Naive thymus-derived CD8-positive, alpha-beta T cell (primary cell): ENCODE results near the gene FBXL20. TPM values are rescaled to one million over a fixed set of nuclear protein-coding genes. Genes with fewer than 3 reads are reported as not detected.

ENCODE experiments used
- ATAC-seq, 2 donors: fragments of 150-1000 bp; cut with Tn5 transposase in 1 of 2; sonication (Bioruptor Pico), chemical (Tn5 transposase) in 1 of 2; 1 replicate in 1 of 2; 2 replicates in 1 of 2; pipeline ENCODE4 v1.10.0; 2021; ENCODE audit warnings: mild to moderate bottlenecking in 2 of 2, moderate library complexity in 2 of 2
- POLR2A ChIA-PET: fragments of 350-600 bp; sonication (Branson Sonifier 250); formaldehyde crosslinking; loops from one replicate; lab custom pipeline; 2021; ENCODE audit warnings: antibody characterized with exemption; lab: Charles Lee
- DNase-seq, 10 donors: peaks; one replicate each; pipeline versions ENCODE4 v3.0.0 to v3.0.0-alpha.2; 2020 to 2022
- H3K27ac Mint-ChIP-seq, 10 donors: one replicate each; pipeline ENCODE4 v1.8.0; 2020 to 2022; ENCODE audit warnings: mild to moderate bottlenecking in 10 of 10, mixed read lengths in 10 of 10, moderate library complexity in 4 of 10, inconsistent platforms in 1 of 10
- H3K27me3 Mint-ChIP-seq, 5 donors: one replicate each; pipeline ENCODE4 v1.8.0; 2021 to 2022; ENCODE audit warnings: mixed read lengths in 5 of 5
- H3K36me3 Mint-ChIP-seq, 3 donors: one replicate each; pipeline ENCODE4 v1.8.0; 2020 to 2022; ENCODE audit warnings: mixed read lengths in 3 of 3, mild to moderate bottlenecking in 2 of 3, inconsistent platforms in 1 of 3
- H3K4me1 Mint-ChIP-seq, 4 donors: one replicate each; pipeline ENCODE4 v1.8.0; 2021 to 2022; ENCODE audit warnings: mixed read lengths in 4 of 4
- H3K4me3 Mint-ChIP-seq, 10 donors: one replicate each; pipeline ENCODE4 v1.8.0; 2020 to 2022; ENCODE audit warnings: mild to moderate bottlenecking in 10 of 10, mixed read lengths in 10 of 10, moderate library complexity in 6 of 10, inconsistent platforms in 1 of 10
- H3K9me3 Mint-ChIP-seq, 9 donors: one replicate each; pipeline ENCODE4 v1.8.0; 2020 to 2022; ENCODE audit warnings: mixed read lengths in 9 of 9, mild to moderate bottlenecking in 3 of 9, inconsistent platforms in 1 of 9, moderate library complexity in 1 of 9
- polyA plus RNA-seq, 3 donors: library from polyadenylated mRNA; unstranded; fragments of 300-500 nt; fragmentation: Illumina TruSeq; gene quantifications; one replicate each; pipeline ENCODE4 v1.2.3, GENCODE V29; 2021
- total RNA-seq, 8 experiments: library from RNA in 2 of 8; stranded (reverse) in 2 of 8; gene quantifications; one replicate each; pipeline ENCODE4 v1.2.3 and lab custom pipeline; 2021 to 2026

The FBXL20 gene
- total and polyA plus RNA-seq, 5 experiments from 2014 or later: 2.6 to 34.3 (median 3.4) TPM

GRCh38 chr17:39219647-39220154 is 181.7 kb downstream of the FBXL20 start:
- Mint-ChIP-seq H3K27me3 (peaks cover 3 to 23% (median 8%) of the 10 kb centered on the region in 5 donors), H3K27ac (peak overlapping the region in 1 of 10 donors; percentile 85), H3K9me3 (no peaks in the 10 kb centered on the region), H3K36me3 (no peaks in the 10 kb centered on the region), H3K4me3 (no peak overlapping the region), H3K4me1 (peaks cover 7 to 13% (median 7%) of the 10 kb centered on the region in 4 donors)
- no peak for DNase-seq
- no peak for ATAC-seq
- POLR2A ChIA-PET: interaction anchor here (0.5 to 1.1 kb wide), 2 partner anchors 19 to 33 kb away, joined by 3 to 4 read pairs; no protein-coding TSS in a partner anchor

- ATAC-seq (no peak), DNase-seq (no peak)
- Mint-ChIP-seq H3K4me1 (peaks cover 3 to 10% (median 5%) of the 10 kb centered on the region in 4 donors), H3K9me3 (no peaks in the 10 kb centered on the region), H3K27me3 (peaks cover under 1 to 18% (median 8%) of the 10 kb centered on the region in 5 donors), H3K36me3 (no peaks in the 10 kb centered on the region), H3K27ac (peak overlapping the region in 2 of 10 donors; percentile 9 to 85), H3K4me3 (no peak overlapping the region)
- POLR2A ChIA-PET: interaction anchor here (1.1 kb wide), 1 partner anchor 20 kb away, joined by 3 read pairs; no protein-coding TSS in a partner anchor
Observed at GRCh38 chr17:39218906-39219305, 182.5 kb downstream of the FBXL20 start.

- Mint-ChIP-seq H3K27me3 (peaks cover 0 to 14% (median 8%) of the 10 kb centered on the region in 5 donors), H3K27ac (peak overlapping the region in 2 of 10 donors; percentile 17 to 74), H3K36me3 (no peaks in the 10 kb centered on the region), H3K4me3 (peak overlapping the region in 2 of 10 donors; percentile 19 to 30), H3K4me1 (peaks cover 0 to 8% (median 4%) of the 10 kb centered on the region in 4 donors), H3K9me3 (no peaks in the 10 kb centered on the region)
- DNase-seq (no peak), ATAC-seq (no peak)
- POLR2A ChIA-PET: interaction anchor here (0.7 to 1.3 kb wide), 3 partner anchors 9 to 27 kb away, joined by 3 to 4 read pairs (median 4); no protein-coding TSS in a partner anchor
Observed at GRCh38 chr17:39217734-39218369, 183.6 kb downstream of the FBXL20 start.

- Mint-ChIP-seq H3K4me3 (no peak overlapping the region), H3K36me3 (no peaks in the 10 kb centered on the region), H3K27ac (peak overlapping the region in 1 of 10 donors; percentile 3), H3K27me3 (peaks cover 0 to 14% (median 7%) of the 10 kb centered on the region in 5 donors), H3K4me1 (peaks cover 11 to 25% (median 17%) of the 10 kb centered on the region in 4 donors), H3K9me3 (no peaks in the 10 kb centered on the region)
- DNase-seq: no peak
- no peak for ATAC-seq
- POLR2A ChIA-PET: no interaction called here
Observed at GRCh38 chr17:39213852-39214251, 187.6 kb downstream of the FBXL20 start.

GRCh38 chr17:39212841-39213480 is 188.5 kb downstream of the FBXL20 start:
- no peak for DNase-seq
- Mint-ChIP-seq H3K9me3 (no peaks in the 10 kb centered on the region), H3K27me3 (peaks cover 0 to 14% (median 7%) of the 10 kb centered on the region in 5 donors), H3K4me3 (peak overlapping the region in 1 of 10 donors; percentile 1), H3K27ac (peak overlapping the region in 2 of 10 donors; percentile 33 to 67), H3K4me1 (peaks cover 17 to 30% (median 26%) of the 10 kb centered on the region in 4 donors), H3K36me3 (no peaks in the 10 kb centered on the region)
- no peak for ATAC-seq
- POLR2A ChIA-PET: no interaction called here

GRCh38 chr17:39212195-39212810 is 189.1 kb downstream of the FBXL20 start:
- no peak for ATAC-seq
- peaks cover 17 to 35% (median 31%) of the 10 kb centered on the region in 4 donors for H3K4me1 Mint-ChIP-seq
- peak overlapping the region in 2 of 10 donors; percentile 8 to 31 for H3K27ac Mint-ChIP-seq
- POLR2A ChIA-PET: no interaction called here
- H3K9me3 Mint-ChIP-seq: no peaks in the 10 kb centered on the region
- H3K27me3 Mint-ChIP-seq: peaks cover 0 to 14% (median 5%) of the 10 kb centered on the region in 5 donors
- H3K36me3 Mint-ChIP-seq: no peaks in the 10 kb centered on the region
- no peak for DNase-seq
- H3K4me3 Mint-ChIP-seq: peak overlapping the region in 2 of 10 donors; percentile 14 to 34

GRCh38 chr17:39210093-39210434 is 191.4 kb downstream of the FBXL20 start:
- Mint-ChIP-seq H3K27me3 (no peaks in the 10 kb centered on the region), H3K4me1 (peaks cover 19 to 41% (median 38%) of the 10 kb centered on the region in 4 donors), H3K9me3 (no peaks in the 10 kb centered on the region), H3K36me3 (peaks cover 0 to 2% (median 0%) of the 10 kb centered on the region in 3 donors), H3K4me3 (peak overlapping the region; percentile 32 to 84 (median 68)), H3K27ac (peak overlapping the region in 7 of 10 donors; percentile 72 to 94 (median 82))
- DNase-seq (no peak), ATAC-seq (no peak)
- POLR2A ChIA-PET: interaction anchor here (0.7 to 7.3 kb wide), 5 partner anchors 11 to 252 kb away, joined by 3 to 134 read pairs (median 9); partner anchors contain the start of gene RPL19

GRCh38 chr17:39209317-39210092 is 191.9 kb downstream of the FBXL20 start:
- Mint-ChIP-seq H3K9me3 (no peaks in the 10 kb centered on the region), H3K27ac (peak overlapping the region; percentile 67 to 95 (median 90)), H3K36me3 (peaks cover 0 to 8% (median 0%) of the 10 kb centered on the region in 3 donors), H3K4me1 (peaks cover 19 to 40% (median 38%) of the 10 kb centered on the region in 4 donors), H3K4me3 (peak overlapping the region; percentile 46 to 75 (median 68)), H3K27me3 (no peaks in the 10 kb centered on the region)
- peak; percentile 76 to 78 for ATAC-seq
- DNase-seq: peak; percentile 58 to 91 (median 74)
- POLR2A ChIA-PET: interaction anchor here (0.7 to 7.3 kb wide), 9 partner anchors 8 to 384 kb away, joined by 3 to 134 read pairs (median 5); partner anchors contain the start of genes CWC25, RPL19 and STAC2

GRCh38 chr17:39208893-39209292 is 192.5 kb downstream of the FBXL20 start:
- POLR2A ChIA-PET: interaction anchor here (1.1 to 7.3 kb wide), 8 partner anchors 9 to 384 kb away, joined by 4 to 134 read pairs (median 7); partner anchors contain the start of genes CWC25, RPL19 and STAC2
- Mint-ChIP-seq H3K27me3 (no peaks in the 10 kb centered on the region), H3K4me1 (peaks cover 20 to 42% (median 38%) of the 10 kb centered on the region in 4 donors), H3K4me3 (peak overlapping the region; percentile 46 to 75 (median 62)), H3K36me3 (peaks cover 0 to 14% (median 3%) of the 10 kb centered on the region in 3 donors), H3K9me3 (no peaks in the 10 kb centered on the region), H3K27ac (peak overlapping the region in 9 of 10 donors; percentile 67 to 95 (median 91))
- DNase-seq: peak in 8 of 10 donors; percentile 22 to 40 (median 31)
- ATAC-seq: peak; percentile 12 to 35

- peak overlapping the region; percentile 43 to 95 (median 90) for H3K27ac Mint-ChIP-seq
- DNase-seq: peak in 3 of 10 donors; percentile 9 to 34 (median 28)
Observed at GRCh38 chr17:39208136-39208535, 193.3 kb downstream of the FBXL20 start.

GRCh38 chr17:39205112-39205526 is 196.3 kb downstream of the FBXL20 start:
- Mint-ChIP-seq H3K27me3 (no peaks in the 10 kb centered on the region), H3K4me3 (peak overlapping the region in 1 of 10 donors; percentile 20), H3K27ac (peak overlapping the region in 4 of 10 donors; percentile 4 to 66 (median 30)), H3K9me3 (no peaks in the 10 kb centered on the region), H3K4me1 (peaks cover 24 to 64% (median 60%) of the 10 kb centered on the region in 4 donors), H3K36me3 (peaks cover 5 to 51% (median 22%) of the 10 kb centered on the region in 3 donors)
- POLR2A ChIA-PET: interaction anchor here (0.7 to 7.3 kb wide), 2 partner anchors 16 to 36 kb away, joined by 3 to 134 read pairs; no protein-coding TSS in a partner anchor
- DNase-seq: no peak
- no peak for ATAC-seq

More at GRCh38 chr17:39208136-39208535, 193.3 kb downstream of the FBXL20 start:
- POLR2A ChIA-PET: interaction anchor here (0.5 to 7.3 kb wide), 9 partner anchors 8 to 383 kb away, joined by 3 to 134 read pairs (median 5); partner anchors contain the start of genes CWC25, RPL19 and STAC2
- peak; percentile 37 to 41 for ATAC-seq
- no peaks in the 10 kb centered on the region for H3K27me3 Mint-ChIP-seq
- peaks cover 20 to 48% (median 38%) of the 10 kb centered on the region in 4 donors for H3K4me1 Mint-ChIP-seq
- peak overlapping the region in 8 of 10 donors; percentile 54 to 75 (median 67) for H3K4me3 Mint-ChIP-seq
- H3K36me3 Mint-ChIP-seq: peaks cover 0 to 22% (median 7%) of the 10 kb centered on the region in 3 donors
- no peaks in the 10 kb centered on the region for H3K9me3 Mint-ChIP-seq
